T-helper 1 cell treated with Interleukin-12 subunit alpha and Interleukin-12 subunit beta and Interleukin-4 antibody, amounts not matched to agents 30 ng/mL and 1 ng/mL, for 36 hours (primary cell): ENCODE measurements around the gene SLX4. TPM values are rescaled to one million over a fixed set of nuclear protein-coding genes. Genes with fewer than 3 reads are reported as not detected.
"Not testable (repeated sequence)": the region's sequence is repeated elsewhere in the genome, so short reads cannot be mapped to it uniquely, and the experiment has no call there.

Source experiments
- intact Hi-C: fragments of 100-400 bp; cut with micrococcal nuclease; formaldehyde crosslinking; loops from one replicate; pipeline ENCODE4 v1.15.1; 2024
- total RNA-seq: library from RNA; stranded (reverse); gene quantifications from 2 replicates; pipeline ENCODE4 v1.2.3, GENCODE V29; 2022

The SLX4 gene
- total RNA-seq, 1 donor from 2014 or later, result 12.0 TPM

- intact Hi-C loops, result no loop called here
Observed at GRCh38 chr16:3641801-3642396, 30.5 kb upstream of the SLX4 start.

GRCh38 chr16:3640632-3641501 is 29.5 kb upstream of the SLX4 start:
- intact Hi-C loops, result no loop called here

GRCh38 chr16:3640207-3640606 is 28.8 kb upstream of the SLX4 start:
- intact Hi-C loops, result no loop called here

GRCh38 chr16:3638916-3639644 is 27.7 kb upstream of the SLX4 start:
- intact Hi-C loops, result no loop called here

GRCh38 chr16:3637371-3637923 is 26.0 kb upstream of the SLX4 start:
- intact Hi-C loops, result no loop called here

GRCh38 chr16:3625911-3626732 is 14.7 kb upstream of the SLX4 start:
- intact Hi-C loops, result loop anchor here (1.0 to 5.0 kb wide), 2 partner anchors 15 to 49 kb away; partner anchors contain the start of genes NLRC3 and SLX4

GRCh38 chr16:3625331-3625730 is 13.9 kb upstream of the SLX4 start:
- intact Hi-C loops, result loop anchor here (5.0 kb wide), 1 partner anchor 48 kb away; the partner anchor contains the start of gene NLRC3

- intact Hi-C loops, result no loop called here
Observed at GRCh38 chr16:3623642-3624041, 12.2 kb upstream of the SLX4 start.

GRCh38 chr16:3618769-3619141 is 7.3 kb upstream of the SLX4 start:
- intact Hi-C loops, result loop anchor here (10.0 kb wide), 2 partner anchors 796 to 996 kb away; partner anchors contain the start of genes CORO7 and UBALD1

- intact Hi-C loops, result loop anchor here (1.0 to 10.0 kb wide), 4 partner anchors 104 to 1002 kb away; partner anchors contain the start of genes CORO7 and UBALD1
Observed at GRCh38 chr16:3612510-3613466, 1.4 kb upstream of the SLX4 start.

GRCh38 chr16:3610698-3611145 is 684 bp downstream of the SLX4 start:
- intact Hi-C loops, result loop anchor here (1.0 to 10.0 kb wide), 14 partner anchors 16 to 1004 kb away; partner anchors contain the start of genes CORO7, CREBBP, NLRC3 and PAM16

GRCh38 chr16:3609895-3610697 is 1.3 kb downstream of the SLX4 start:
- intact Hi-C loops, result loop anchor here (2.0 to 10.0 kb wide), 5 partner anchors 153 to 1005 kb away; partner anchors contain the start of genes CORO7, PAM16 and UBALD1

GRCh38 chr16:3608976-3609375 is 2.4 kb downstream of the SLX4 start:
- intact Hi-C loops, result not testable (repeated sequence)

GRCh38 chr16:3608069-3608468 is 3.3 kb downstream of the SLX4 start:
- intact Hi-C loops, result no loop called here

GRCh38 chr16:3607634-3608033 is 3.8 kb downstream of the SLX4 start:
- intact Hi-C loops, result no loop called here

GRCh38 chr16:3607161-3607560 is 4.2 kb downstream of the SLX4 start:
- intact Hi-C loops, result no loop called here

GRCh38 chr16:3606441-3606840 is 5.0 kb downstream of the SLX4 start:
- intact Hi-C loops, result no loop called here

- intact Hi-C loops, result no loop called here
Observed at GRCh38 chr16:3602320-3602653, 9.1 kb downstream of the SLX4 start.
